ENCODE data around the gene RETREG1. TPM values are rescaled to one million over a fixed set of nuclear protein-coding genes. Genes with fewer than 3 reads are reported as not detected.

The RETREG1 gene
- total RNA-seq, 1 experiment from 2014 or later, result 5.1 TPM

DNA sequence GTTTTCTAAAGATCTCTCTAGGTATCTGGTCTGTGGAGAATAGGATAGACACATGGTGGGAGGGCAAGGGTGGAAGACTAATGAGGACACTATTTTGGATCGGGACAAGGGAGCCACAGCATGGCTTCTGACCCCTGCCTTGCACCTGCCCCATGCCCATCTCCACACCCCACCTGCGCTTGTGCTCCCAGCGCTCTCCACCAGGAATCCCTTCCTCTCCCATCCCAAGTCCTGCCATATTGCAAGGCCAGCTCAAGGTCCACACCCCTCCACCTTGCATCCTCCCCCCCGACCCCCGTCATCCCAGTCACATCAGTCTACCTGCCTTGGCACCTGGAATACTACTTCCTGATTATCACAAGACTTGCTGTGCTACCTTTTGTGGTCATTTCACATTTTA lies 44.2 kb upstream of the RETREG1 start:
- H3K27me3 ChIP-seq (replicated peaks; ENCODE audit: insufficient read depth, low read depth, low read length, poor library complexity), result no peaks in the 10 kb centered on the region
- intact Hi-C loops (cut with micrococcal nuclease; ENCODE audit: unreplicated experiment), result no loop called here
- BruUV-seq (replicated peaks), result no TSS peak
- no peaks in the 10 kb centered on the region for H3K4me1 ChIP-seq (ENCODE audit: insufficient read depth, low read length, poor library complexity, severe bottlenecking)
- peaks cover 27% of the 10 kb centered on the region for H3K36me3 ChIP-seq (ENCODE audit: insufficient read depth, low read length, poor library complexity, severe bottlenecking)
- no peaks in the 10 kb centered on the region for H3K9me3 ChIP-seq (ENCODE audit: low read depth, low read length, poor library complexity, severe bottlenecking)
- CTCF ChIA-PET, result no interaction called here
- H3K27ac ChIP-seq (ENCODE audit: low read depth, low read length, poor library complexity, severe bottlenecking), result no peak overlapping the region
- no peak overlapping the region for H3K4me3 ChIP-seq (ENCODE audit: low read depth, low read length, poor library complexity, severe bottlenecking)
- DNase-seq (ENCODE audit: low spot score), result no peak
- TF ChIP-seq EZH2 (IDR thresholded peaks at IDR 0.05; ENCODE audit: borderline replicate concordance, low read depth, low read length, poor library complexity, severe bottlenecking) (no peak), CTCF (conservative IDR thresholded peaks at IDR 0.05; ENCODE audit: low read depth, low read length) (no peak)
- POLR2A ChIA-PET (ENCODE audit: low non-redundant PET), result interaction anchor here (0.6 kb wide), 1 partner anchor 1998 kb away, joined by 3 read pairs; no protein-coding TSS in a partner anchor

DNA sequence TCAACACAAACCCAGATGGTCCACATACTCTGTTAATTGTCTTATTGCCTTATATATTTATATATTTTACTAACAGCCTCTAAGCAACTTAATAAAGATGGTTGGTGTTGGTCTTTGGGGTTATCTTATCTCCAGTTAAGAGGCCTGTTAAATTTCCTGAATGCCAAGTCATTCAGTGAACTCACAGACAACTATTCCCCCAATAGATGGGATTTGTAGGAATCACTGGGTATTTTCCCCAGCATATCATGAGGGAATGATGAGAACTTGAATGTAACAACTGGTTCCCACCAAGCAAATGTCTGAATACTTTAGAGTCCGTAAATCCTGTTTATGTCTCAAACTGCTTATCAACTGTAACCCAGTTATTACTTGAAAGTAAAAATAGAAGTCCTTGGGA lies 42.7 kb upstream of the RETREG1 start:
- TF ChIP-seq EZH2 (IDR thresholded peaks at IDR 0.05; ENCODE audit: borderline replicate concordance, low read depth, low read length, poor library complexity, severe bottlenecking) (no peak), CTCF (conservative IDR thresholded peaks at IDR 0.05; ENCODE audit: low read depth, low read length) (no peak)
- no peak overlapping the region for H3K4me3 ChIP-seq (ENCODE audit: low read depth, low read length, poor library complexity, severe bottlenecking)
- H3K27me3 ChIP-seq (replicated peaks; ENCODE audit: insufficient read depth, low read depth, low read length, poor library complexity), result no peaks in the 10 kb centered on the region
- CTCF ChIA-PET, result no interaction called here
- no peaks in the 10 kb centered on the region for H3K9me3 ChIP-seq (ENCODE audit: low read depth, low read length, poor library complexity, severe bottlenecking)
- H3K4me1 ChIP-seq (ENCODE audit: insufficient read depth, low read length, poor library complexity, severe bottlenecking), result no peaks in the 10 kb centered on the region
- intact Hi-C loops (cut with micrococcal nuclease; ENCODE audit: unreplicated experiment), result no loop called here
- H3K27ac ChIP-seq (ENCODE audit: low read depth, low read length, poor library complexity, severe bottlenecking), result no peak overlapping the region
- no peak for DNase-seq (ENCODE audit: low spot score)
- no TSS peak for BruUV-seq (replicated peaks)
- H3K36me3 ChIP-seq (ENCODE audit: insufficient read depth, low read length, poor library complexity, severe bottlenecking), result peaks cover 15% of the 10 kb centered on the region
- POLR2A ChIA-PET (ENCODE audit: low non-redundant PET), result no interaction called here

DNA sequence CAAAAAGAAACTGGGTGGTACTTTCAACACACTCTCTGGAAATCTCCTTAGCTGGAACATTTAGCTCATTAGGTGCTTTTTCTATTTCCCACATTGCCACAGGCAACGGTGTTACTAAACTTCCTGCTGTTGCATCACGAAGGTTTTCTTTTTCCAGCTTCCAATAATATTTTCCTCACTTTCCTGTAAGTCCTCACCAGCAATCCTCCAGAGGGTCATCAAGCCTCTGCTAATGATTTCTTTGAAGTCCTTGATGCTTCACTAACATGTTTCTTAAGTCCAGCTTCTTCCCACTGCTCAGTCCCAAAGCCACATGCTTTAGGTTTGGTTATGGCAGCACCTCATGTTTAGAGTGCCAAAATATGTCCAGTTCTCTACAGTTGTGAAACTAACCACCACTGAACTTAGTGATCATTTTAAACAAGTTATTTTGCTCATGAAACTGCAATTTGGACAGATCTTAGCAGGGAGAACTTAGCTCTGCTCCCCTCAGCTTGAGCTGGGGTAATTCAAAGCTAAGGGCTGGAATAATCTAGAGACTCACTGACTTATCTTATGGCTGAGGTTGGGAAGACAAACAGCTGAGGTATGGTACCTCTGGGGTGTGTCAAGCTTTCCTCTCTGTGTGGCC lies 39.9 kb upstream of the RETREG1 start:
- TF ChIP-seq EZH2 (IDR thresholded peaks at IDR 0.05; ENCODE audit: borderline replicate concordance, low read depth, low read length, poor library complexity, severe bottlenecking), result no peak
- TF ChIP-seq CTCF (conservative IDR thresholded peaks at IDR 0.05; ENCODE audit: low read depth, low read length), result no peak
- no peak overlapping the region for H3K27ac ChIP-seq (ENCODE audit: low read depth, low read length, poor library complexity, severe bottlenecking)
- intact Hi-C loops (cut with micrococcal nuclease; ENCODE audit: unreplicated experiment), result no loop called here
- ChIA-PET POLR2A (ENCODE audit: low non-redundant PET) (interaction anchor here (0.7 kb wide), 1 partner anchor 976 kb away, joined by 5 read pairs; no protein-coding TSS in a partner anchor), CTCF (no interaction called here)
- no peaks in the 10 kb centered on the region for H3K27me3 ChIP-seq (replicated peaks; ENCODE audit: insufficient read depth, low read depth, low read length, poor library complexity)
- no peaks in the 10 kb centered on the region for H3K36me3 ChIP-seq (ENCODE audit: insufficient read depth, low read length, poor library complexity, severe bottlenecking)
- no TSS peak for BruUV-seq (replicated peaks)
- H3K4me1 ChIP-seq (ENCODE audit: insufficient read depth, low read length, poor library complexity, severe bottlenecking), result no peaks in the 10 kb centered on the region
- DNase-seq (ENCODE audit: low spot score), result no peak
- no peaks in the 10 kb centered on the region for H3K9me3 ChIP-seq (ENCODE audit: low read depth, low read length, poor library complexity, severe bottlenecking)
- H3K4me3 ChIP-seq (ENCODE audit: low read depth, low read length, poor library complexity, severe bottlenecking), result no peak overlapping the region
